ENCODE measurements around the gene TMEM41A. TPM values are rescaled to one million over a fixed set of nuclear protein-coding genes. Genes with fewer than 3 reads are reported as not detected.
A peak's percentile ranks its signal among the peaks of the same experiment; 100 is the strongest.
"Not testable (repeated sequence)": the region's sequence is repeated elsewhere in the genome, so short reads cannot be mapped to it uniquely, and the experiment has no call there.

The TMEM41A gene
- total RNA-seq, 1 donor from 2014 or later, result 31.6 TPM

DNA sequence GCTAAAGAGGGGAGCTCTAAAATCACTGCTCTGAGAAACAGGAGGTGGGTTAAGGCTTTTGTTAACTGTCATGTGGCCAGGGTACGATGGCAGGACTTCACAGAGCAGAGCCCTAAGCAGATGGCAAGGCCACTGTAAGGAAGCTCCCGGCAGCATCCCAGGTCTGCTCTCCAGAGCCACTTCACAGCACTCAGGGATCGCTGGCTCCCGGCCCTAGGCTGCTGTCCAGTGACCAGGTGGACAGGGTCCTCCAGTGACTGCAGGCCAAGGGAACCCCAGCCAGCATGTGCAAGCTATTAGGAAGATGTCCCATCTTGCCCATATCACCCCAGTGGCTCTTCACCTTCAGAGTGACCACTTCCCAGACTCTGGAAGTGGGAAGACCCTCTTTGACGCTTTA lies 10.4 kb downstream of the TMEM41A start:
- H3K4me3 ChIP-seq, result no peak overlapping the region
- ATAC-seq, result peak; percentile 49
- intact Hi-C loops (cut with DNase I), result no loop called here

DNA sequence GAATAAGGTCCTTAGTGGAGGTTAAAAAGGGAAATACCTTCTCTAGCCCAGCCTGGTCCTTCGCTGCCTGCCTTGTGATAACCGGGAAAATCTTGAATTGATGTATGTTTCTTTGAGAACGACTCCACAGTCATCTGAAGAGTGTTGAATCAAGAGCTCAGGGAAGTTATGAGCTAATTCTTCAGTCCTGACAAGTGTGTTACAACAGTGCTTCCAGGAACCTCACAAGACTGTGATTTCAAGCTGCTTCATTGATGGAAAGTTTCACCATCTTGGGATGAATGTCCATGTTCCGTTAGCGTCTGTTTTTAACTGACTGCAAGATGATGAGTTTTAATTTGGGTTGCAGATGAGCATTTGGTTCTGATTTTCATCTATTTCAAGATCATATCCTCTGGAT lies 12.4 kb downstream of the TMEM41A start:
- Histone ChIP-seq H3K4me3 (no peak overlapping the region), H3K9me3 (no peaks in the 10 kb centered on the region), H3K36me3 (peaks cover 35% of the 10 kb centered on the region), H3K27me3 (no peaks in the 10 kb centered on the region), H3K27ac (no peak overlapping the region), H3K4me1 (no peaks in the 10 kb centered on the region)
- ATAC-seq (peak; percentile 65), DNase-seq (no peak)
- TF ChIP-seq, protein P1, sequence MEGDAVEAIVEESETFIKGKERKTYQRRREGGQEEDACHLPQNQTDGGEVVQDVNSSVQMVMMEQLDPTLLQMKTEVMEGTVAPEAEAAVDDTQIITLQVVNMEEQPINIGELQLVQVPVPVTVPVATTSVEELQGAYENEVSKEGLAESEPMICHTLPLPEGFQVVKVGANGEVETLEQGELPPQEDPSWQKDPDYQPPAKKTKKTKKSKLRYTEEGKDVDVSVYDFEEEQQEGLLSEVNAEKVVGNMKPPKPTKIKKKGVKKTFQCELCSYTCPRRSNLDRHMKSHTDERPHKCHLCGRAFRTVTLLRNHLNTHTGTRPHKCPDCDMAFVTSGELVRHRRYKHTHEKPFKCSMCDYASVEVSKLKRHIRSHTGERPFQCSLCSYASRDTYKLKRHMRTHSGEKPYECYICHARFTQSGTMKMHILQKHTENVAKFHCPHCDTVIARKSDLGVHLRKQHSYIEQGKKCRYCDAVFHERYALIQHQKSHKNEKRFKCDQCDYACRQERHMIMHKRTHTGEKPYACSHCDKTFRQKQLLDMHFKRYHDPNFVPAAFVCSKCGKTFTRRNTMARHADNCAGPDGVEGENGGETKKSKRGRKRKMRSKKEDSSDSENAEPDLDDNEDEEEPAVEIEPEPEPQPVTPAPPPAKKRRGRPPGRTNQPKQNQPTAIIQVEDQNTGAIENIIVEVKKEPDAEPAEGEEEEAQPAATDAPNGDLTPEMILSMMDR (IDR thresholded peaks at IDR 0.05), result no peak
- intact Hi-C loops (cut with DNase I), result no loop called here

More for the DNA sequence above, 10.4 kb downstream of the TMEM41A start:
- TF ChIP-seq, protein P1 (IDR thresholded peaks at IDR 0.05), result no peak
- Histone ChIP-seq H3K27ac (no peak overlapping the region), H3K4me1 (no peaks in the 10 kb centered on the region), H3K27me3 (no peaks in the 10 kb centered on the region), H3K9me3 (no peaks in the 10 kb centered on the region), H3K36me3 (peaks cover 33% of the 10 kb centered on the region)
- DNase-seq, result peak; percentile 68

DNA sequence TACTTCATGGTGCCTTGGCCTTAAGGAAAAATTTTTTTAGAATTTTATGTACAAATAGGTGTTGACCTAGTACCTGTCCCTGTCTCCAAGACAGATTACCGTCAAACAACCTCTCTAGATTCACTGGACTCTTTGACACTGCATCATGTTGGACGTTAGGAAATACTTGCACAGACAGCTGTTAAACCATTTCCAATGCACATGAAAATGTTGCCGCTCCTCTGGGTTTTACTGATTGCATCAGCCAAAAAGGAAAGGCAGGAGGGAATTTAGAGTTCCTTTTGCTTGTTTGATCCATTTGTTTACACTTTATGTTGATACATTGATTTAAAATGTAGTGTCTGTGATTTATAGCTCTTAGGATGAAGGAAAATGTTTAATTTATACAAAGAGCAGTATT lies 14.5 kb downstream of the TMEM41A start:
- Histone ChIP-seq H3K36me3 (peaks cover 47% of the 10 kb centered on the region), H3K27ac (no peak overlapping the region), H3K4me1 (no peaks in the 10 kb centered on the region), H3K27me3 (no peaks in the 10 kb centered on the region), H3K4me3 (no peak overlapping the region), H3K9me3 (no peaks in the 10 kb centered on the region)
- no peak for ATAC-seq
- TF ChIP-seq, protein P1 (IDR thresholded peaks at IDR 0.05), result no peak
- intact Hi-C loops (cut with DNase I), result no loop called here
- DNase-seq, result no peak

DNA sequence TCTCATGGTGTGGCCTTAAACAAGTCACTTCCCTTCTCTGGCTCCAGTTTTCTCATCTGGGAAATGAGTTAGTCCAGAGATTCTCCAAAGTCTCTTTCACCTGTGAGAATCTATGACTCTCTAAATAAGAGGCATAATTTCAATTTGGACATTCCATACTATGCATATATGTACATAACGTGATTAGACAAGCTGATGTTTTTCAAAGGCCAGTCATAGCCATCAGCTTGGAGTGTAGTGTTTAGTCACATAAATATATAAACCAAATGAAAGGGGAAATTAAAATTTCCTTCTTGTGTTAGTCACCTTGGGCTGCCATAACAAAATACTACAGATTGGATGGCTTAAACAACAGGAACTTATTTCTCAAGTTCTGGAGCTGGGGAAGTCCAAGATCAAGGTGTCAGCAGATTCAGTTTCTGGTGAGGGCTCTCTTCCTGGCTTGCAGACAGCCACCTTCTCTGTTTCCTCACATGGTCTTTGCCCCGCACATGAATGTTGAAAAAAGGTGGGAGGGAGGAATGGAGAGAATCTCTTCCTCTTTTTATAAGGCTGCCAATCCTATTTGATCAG lies 19.4 kb downstream of the TMEM41A start:
- H3K4me3 ChIP-seq, result no peak overlapping the region
- H3K27me3 ChIP-seq, result no peaks in the 10 kb centered on the region
- peaks cover 45% of the 10 kb centered on the region for H3K36me3 ChIP-seq
- no peaks in the 10 kb centered on the region for H3K4me1 ChIP-seq
- no peak overlapping the region for H3K27ac ChIP-seq
- intact Hi-C loops (cut with DNase I), result no loop called here
- ATAC-seq (peak; percentile 41), DNase-seq (no peak)
- TF ChIP-seq, protein P1 (IDR thresholded peaks at IDR 0.05), result no peak
- no peaks in the 10 kb centered on the region for H3K9me3 ChIP-seq

DNA sequence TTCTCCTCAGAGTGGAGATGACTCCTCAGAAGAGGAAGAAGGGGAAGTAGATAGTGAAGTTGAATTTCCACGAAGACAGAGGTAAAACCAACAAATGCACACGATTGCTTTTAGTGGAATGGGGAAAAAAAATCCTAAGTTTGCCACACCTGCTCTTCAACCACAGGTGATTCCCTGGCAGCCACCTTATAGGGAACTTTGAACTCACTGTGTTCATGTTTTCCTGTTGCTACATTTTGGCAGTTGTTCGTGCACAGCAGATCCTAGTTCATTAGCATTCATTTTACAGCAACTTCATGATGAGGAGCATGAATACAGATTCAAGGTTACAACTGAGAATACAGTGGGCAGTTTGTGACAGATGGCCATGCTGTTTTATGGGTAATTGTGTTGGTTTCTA lies 21.5 kb downstream of the TMEM41A start:
- Histone ChIP-seq H3K36me3 (peaks cover 51% of the 10 kb centered on the region), H3K4me1 (no peaks in the 10 kb centered on the region), H3K27me3 (no peaks in the 10 kb centered on the region), H3K27ac (no peak overlapping the region), H3K9me3 (no peaks in the 10 kb centered on the region), H3K4me3 (no peak overlapping the region)
- ATAC-seq, result no peak
- intact Hi-C loops (cut with DNase I), result no loop called here
- DNase-seq, result no peak
- TF ChIP-seq, protein P1 (IDR thresholded peaks at IDR 0.05), result no peak

DNA sequence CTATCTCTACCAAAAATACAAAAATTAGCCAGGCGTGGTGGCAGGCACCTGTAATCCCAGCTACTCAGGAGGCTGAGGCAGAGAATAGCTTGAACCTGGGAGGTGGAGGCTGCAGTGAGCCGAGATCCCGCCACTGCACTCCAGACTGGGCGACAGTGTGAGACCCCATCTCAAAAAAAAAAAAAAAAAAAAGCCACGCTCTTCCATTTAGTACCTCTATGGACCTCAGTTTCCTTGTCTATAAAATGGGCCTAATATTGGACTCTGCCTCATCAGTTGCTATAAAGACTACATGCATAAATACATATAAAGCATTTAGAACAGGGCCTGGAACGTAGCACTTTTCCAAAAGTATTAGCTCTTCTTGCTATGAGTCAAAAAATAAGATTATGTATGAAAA lies 23.9 kb downstream of the TMEM41A start:
- H3K4me1 ChIP-seq; ATAC-seq; H3K27ac ChIP-seq; intact Hi-C loops (cut with DNase I); DNase-seq; H3K9me3 ChIP-seq; H3K4me3 ChIP-seq; H3K27me3 ChIP-seq: not testable (repeated sequence)
- peaks cover 27% of the 10 kb centered on the region for H3K36me3 ChIP-seq
